LNCAP (cell line): ENCODE results near the gene CNNM2.

Source experiments
- CTCF ChIP-seq: fragments of 450-650 bp; IDR thresholded peaks from 2 replicates; pipeline ENCODE4 v1.5.1; 2017; ENCODE audit warnings: mild to moderate bottlenecking

The CNNM2 gene

GRCh38 chr10:102930720-102931119 lies 12.6 kb downstream of the CNNM2 start:
- no peak for TF ChIP-seq CTCF

GRCh38 chr10:102931643-102932042 lies 13.5 kb downstream of the CNNM2 start:
- no peak for TF ChIP-seq CTCF

- TF ChIP-seq CTCF: no peak
Observed at GRCh38 chr10:102935505-102935904, 17.4 kb downstream of the CNNM2 start.

GRCh38 chr10:102935939-102936605 lies 18.0 kb downstream of the CNNM2 start:
- no peak for TF ChIP-seq CTCF

GRCh38 chr10:102941401-102941800 lies 23.3 kb downstream of the CNNM2 start:
- TF ChIP-seq CTCF: no peak

- TF ChIP-seq CTCF: no peak
Observed at GRCh38 chr10:102945449-102945848, 27.4 kb downstream of the CNNM2 start.

GRCh38 chr10:102945962-102946361 lies 27.9 kb downstream of the CNNM2 start:
- no peak for TF ChIP-seq CTCF

GRCh38 chr10:102946992-102947391 lies 28.9 kb downstream of the CNNM2 start:
- TF ChIP-seq CTCF: no peak
